Midbrain (tissue), 1 donor: Measurements from ENCODE around the gene NCKAP1.
A peak's percentile ranks its signal among the peaks of the same experiment; 100 is the strongest.

Experiments used
- DNase-seq: peaks from one replicate; lab custom pipeline; 2025; lab: John Stamatoyannopoulos, UW

Gene NCKAP1

DNA sequence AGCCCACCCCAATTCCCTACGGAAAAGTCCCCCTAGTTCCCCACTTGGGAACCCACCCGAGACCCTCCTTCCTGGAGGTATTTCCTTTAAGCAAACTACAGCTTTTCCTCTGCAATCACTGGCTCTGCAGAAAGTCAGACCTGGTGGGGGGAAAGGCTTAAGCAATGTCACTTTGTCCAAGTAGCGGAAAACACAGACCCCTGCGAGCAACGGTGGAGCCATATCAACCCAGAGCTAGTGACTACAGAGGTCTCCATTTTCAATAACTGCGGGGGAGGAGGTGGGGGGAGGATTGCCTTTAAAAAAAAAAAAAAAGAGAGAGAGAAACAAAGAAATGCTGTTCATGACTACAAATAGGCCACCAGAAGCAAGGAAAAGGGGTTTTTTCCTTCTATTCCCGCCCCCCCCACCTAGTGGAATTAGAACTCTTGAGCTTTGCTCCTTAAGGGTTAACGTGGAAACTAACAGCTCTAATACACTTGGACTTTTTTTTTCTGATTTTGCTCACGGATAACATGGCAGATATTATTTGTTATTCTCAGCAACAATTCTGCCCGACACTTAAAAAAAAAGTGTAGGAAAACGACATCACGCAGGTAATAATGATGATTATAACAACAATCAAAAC, 170.7 kb downstream of the NCKAP1 start:
- no peak for DNase-seq

DNA sequence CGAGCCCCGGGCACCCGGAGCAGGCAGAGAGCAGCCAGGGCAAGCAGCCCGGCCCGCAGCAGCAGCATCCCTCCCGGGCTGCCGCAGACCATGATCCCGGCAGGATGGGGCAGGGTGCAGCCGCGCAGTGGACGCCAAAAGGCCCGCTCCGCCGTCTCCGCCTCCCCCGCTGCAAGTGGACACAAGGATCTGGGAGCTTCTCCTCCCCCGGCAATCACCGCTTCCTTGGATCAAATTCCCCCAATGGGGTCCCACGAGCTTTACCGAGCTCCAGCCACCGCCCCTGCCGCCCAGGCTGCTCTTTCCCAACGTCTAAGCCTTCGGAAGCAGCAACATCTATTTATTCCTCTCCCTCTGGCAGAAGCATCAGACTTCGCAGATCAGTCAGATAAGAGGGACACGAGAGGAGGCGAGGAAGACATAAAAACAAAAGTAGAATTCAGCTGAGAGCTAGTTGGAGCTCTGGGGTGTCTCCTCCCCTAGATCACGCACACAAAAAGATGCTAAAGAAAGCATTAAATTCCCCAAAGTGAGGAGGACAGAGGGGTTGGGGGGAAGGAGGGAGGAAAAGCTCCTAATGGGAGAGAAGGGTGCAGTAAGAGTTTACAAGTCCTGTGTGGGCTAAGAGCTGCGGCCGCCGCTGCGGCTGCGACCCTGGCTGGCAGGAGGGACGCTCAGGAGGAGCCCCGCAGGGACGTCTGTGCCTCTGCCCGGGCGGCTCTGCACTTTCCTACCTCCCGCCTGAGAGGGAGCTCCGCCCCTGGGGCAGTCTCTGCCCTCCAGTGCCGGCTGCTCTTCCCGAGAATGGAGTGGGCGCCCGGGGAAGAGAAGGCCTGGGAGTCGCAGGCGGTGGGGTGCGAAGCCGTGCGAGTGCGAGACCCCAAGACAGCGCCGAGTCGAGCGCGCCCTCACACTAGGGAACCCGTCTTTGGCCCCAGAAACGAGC, 171.5 kb downstream of the NCKAP1 start, which contains the start of gene FRZB:
Gene FRZB (minus strand): TSS at position 177 of the 946 bp plus-strand sequence. CDS start 85 bp downstream, at position 92.
- peak; percentile 4 for DNase-seq

GRCh38 chr2:182866095-182866460, 172.2 kb downstream of the NCKAP1 start:
- DNase-seq: no peak

- no peak for DNase-seq
Observed at GRCh38 chr2:182864949-182865570, 173.2 kb downstream of the NCKAP1 start.

- no peak for DNase-seq
Observed at GRCh38 chr2:182863642-182864041, 174.6 kb downstream of the NCKAP1 start.

DNA sequence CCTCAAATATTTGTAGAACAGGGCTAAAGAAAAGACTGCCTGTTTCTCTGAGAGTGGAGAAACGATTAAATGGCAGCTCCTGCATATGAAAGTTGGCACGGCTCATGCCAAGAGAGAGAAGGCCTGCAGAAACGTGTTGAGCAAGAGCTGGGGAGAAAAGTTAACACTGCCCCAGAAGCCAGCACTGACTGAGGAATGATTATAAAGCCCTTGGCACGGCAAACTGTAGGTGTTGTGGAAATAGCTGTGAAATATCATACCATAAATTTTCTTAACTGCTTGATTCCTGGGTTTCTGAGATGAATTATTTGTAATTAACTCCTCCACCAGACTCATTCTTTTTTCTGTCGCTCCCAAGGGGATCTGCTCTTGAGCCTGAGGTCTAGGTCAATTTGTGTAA, 176.2 kb downstream of the NCKAP1 start:
- no peak for DNase-seq

DNA sequence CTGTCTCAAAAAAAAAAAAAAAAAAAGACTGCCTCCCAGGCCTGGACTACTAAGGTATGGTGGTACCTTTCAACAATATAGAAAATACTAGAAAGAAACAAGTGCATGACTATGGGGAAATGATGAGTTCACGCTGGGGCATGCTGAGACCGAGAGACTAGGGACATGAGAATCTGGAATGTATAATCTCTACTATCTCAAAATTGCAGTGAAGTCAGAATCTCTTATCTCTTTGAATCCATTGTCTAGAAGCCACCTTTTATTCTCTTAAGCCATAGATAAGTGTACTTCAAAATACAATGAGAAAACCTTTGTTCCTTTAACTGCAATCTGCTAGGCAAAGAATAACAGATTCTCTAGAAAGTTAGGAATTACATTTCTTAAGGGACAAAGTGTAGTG, 177.4 kb downstream of the NCKAP1 start:
- DNase-seq: no peak
